A549 (cell line): Measurements from ENCODE around the gene DLG2. TPM values are rescaled to one million over a fixed set of nuclear protein-coding genes. Genes with fewer than 3 reads are reported as not detected.

Experiments used
- ATAC-seq, 2 experiments: fragments of 200-7000 bp in 1 of 2; fragments of >200 bp in 1 of 2; cut with Nextera tagmentation in 1 of 2; cut with Tn5 transposase in 1 of 2; 3 replicates each; pipeline versions ENCODE4 v1.8.0 to v1.9.1; 2018 to 2020; ENCODE audit warnings: mild to moderate bottlenecking in 1 of 2, moderate library complexity in 1 of 2
- CTCF ChIA-PET: fragments of 300-600 bp; sonication (Branson Sonifier 250); formaldehyde crosslinking; extraction: SDS; loops from one replicate; lab custom pipeline; 2021; ENCODE audit warnings: antibody characterized with exemption, inconsistent platforms; lab: Yijun Ruan, JAX
- POLR2A ChIA-PET: fragments of 350-600 bp; formaldehyde crosslinking; extraction: SDS; loops from one replicate; lab custom pipeline; 2021; ENCODE audit warnings: antibody characterized with exemption, inconsistent platforms; lab: Yijun Ruan, JAX
- DNase-seq, 2 experiments: peaks; one replicate each; pipeline versions ENCODE4 v3.0.0 to v3.0.0-alpha.2; 2011 to 2016; ENCODE audit warnings: low read depth in 1 of 2, low spot score in 1 of 2
- FAIRE-seq: peaks from 2 replicates; lab custom pipeline; 2011; peaks lifted over from hg19 to GRCh38; lab: Jason Lieb, UNC
- H3K27ac ChIP-seq, 2 experiments: fragments of >200 bp; sonication (Bioruptor Twin); formaldehyde crosslinking; 3 replicates each; pipeline ENCODE4 v1.5.1; 2016 to 2017
- H3K4me1 ChIP-seq: fragments of >200 bp; sonication (Bioruptor Twin); formaldehyde crosslinking; 3 replicates; pipeline ENCODE4 v1.6.1; 2016
- H3K4me2 ChIP-seq: fragments of >200 bp; sonication (Bioruptor Twin); formaldehyde crosslinking; 3 replicates; pipeline ENCODE4 v1.6.1; 2016
- H3K4me3 ChIP-seq: fragments of >200 bp; sonication (Bioruptor Twin); formaldehyde crosslinking; 3 replicates; pipeline ENCODE4 v1.5.1; 2016
- H3K9me3 ChIP-seq: fragments of >200 bp; sonication (Bioruptor Twin); formaldehyde crosslinking; 3 replicates; pipeline ENCODE4 v1.6.1; 2016
- CHD2 ChIP-seq: fragments of 150-350 bp; IDR thresholded peaks from 2 replicates; pipeline ENCODE4 v1.6.1; 2014; ENCODE audit warnings: low read length; ENCODE audit not compliant: partially characterized antibody
- CHD4 ChIP-seq: fragments of 200-600 bp; sonication (generic); IDR thresholded peaks from 2 replicates; pipeline ENCODE4 v1.6.1; 2016; ENCODE audit warnings: antibody characterized with exemption, mild to moderate bottlenecking, borderline replicate concordance
- CTCF ChIP-seq: fragments of >200 bp; sonication (Bioruptor Twin); formaldehyde crosslinking; IDR thresholded peaks from 3 replicates; pipeline ENCODE4 v1.5.1; 2016
- FOSL2 ChIP-seq, 2 experiments: fragments of 450-650 bp in 1 of 2; fragments of >200 bp in 1 of 2; sonication (Bioruptor Twin) in 1 of 2; formaldehyde crosslinking; IDR thresholded peaks; 2 replicates each; pipeline versions ENCODE4 v1.5.0 to v1.6.1; 2016 to 2020; ENCODE audit warnings: mild to moderate bottlenecking in 1 of 2, moderate library complexity in 1 of 2
- GATA3 ChIP-seq: IDR thresholded peaks from 2 replicates; pipeline ENCODE4 v1.6.1; 2012; ENCODE audit warnings: borderline replicate concordance
- HDAC2 ChIP-seq: fragments of 200-600 bp; sonication (generic); IDR thresholded peaks from 2 replicates; pipeline ENCODE4 v1.6.1; 2016
- HES2 ChIP-seq: fragments of >200 bp; sonication (Bioruptor Twin); formaldehyde crosslinking; IDR thresholded peaks from 2 replicates; pipeline ENCODE4 v1.6.1; 2016
- HEYL ChIP-seq: fragments of 250-450 bp; sonication (Bioruptor Pico); IDR thresholded peaks from 2 replicates; pipeline ENCODE4 v1.8.0; 2021; ENCODE audit warnings: mild to moderate bottlenecking, moderate library complexity
- HOXA7 ChIP-seq: fragments of 250-450 bp; sonication (Bioruptor Pico); IDR thresholded peaks from 2 replicates; pipeline ENCODE4 v1.5.0; 2020; ENCODE audit warnings: mild to moderate bottlenecking, moderate library complexity
- JUNB ChIP-seq: fragments of >200 bp; sonication (Bioruptor Twin); formaldehyde crosslinking; IDR thresholded peaks from 2 replicates; pipeline ENCODE4 v1.6.1; 2016
- KDM1A ChIP-seq: fragments of 200-600 bp; sonication (generic); IDR thresholded peaks from 2 replicates; pipeline ENCODE4 v1.6.1; 2016; ENCODE audit warnings: low read depth, mild to moderate bottlenecking
- MAFK ChIP-seq: fragments of 450-650 bp; IDR thresholded peaks from 2 replicates; pipeline ENCODE4 v1.6.1; 2014; ENCODE audit not compliant: partially characterized antibody
- NFE2L2 ChIP-seq: fragments of 150-350 bp; conservative IDR thresholded peaks from 2 replicates; pipeline ENCODE4 v1.6.1; 2014; ENCODE audit warnings: low read length
- NR3C1 ChIP-seq: fragments of >200 bp; sonication (Bioruptor Twin); formaldehyde crosslinking; IDR thresholded peaks from 3 replicates; pipeline ENCODE4 v1.6.1; 2017
- PHF8 ChIP-seq: fragments of 200-600 bp; sonication (generic); IDR thresholded peaks from 2 replicates; pipeline ENCODE4 v1.6.1; 2016; ENCODE audit warnings: low read depth, mild to moderate bottlenecking, antibody characterized with exemption, moderate library complexity, borderline replicate concordance
- POLR2A ChIP-seq: IDR thresholded peaks from 2 replicates; pipeline ENCODE4 v1.6.1; 2012; ENCODE audit warnings: mild to moderate bottlenecking, low read length
- RARB ChIP-seq: fragments of 250-450 bp; sonication (Bioruptor Pico); IDR thresholded peaks from 2 replicates; pipeline ENCODE4 v1.8.0; 2021; ENCODE audit warnings: mild to moderate bottlenecking, moderate library complexity
- REST ChIP-seq: fragments of 200-600 bp; sonication (generic); IDR thresholded peaks from 2 replicates; pipeline ENCODE4 v1.6.1; 2016; ENCODE audit warnings: antibody characterized with exemption, mild to moderate bottlenecking, moderate library complexity
- RNF2 ChIP-seq: fragments of 200-600 bp; sonication (generic); IDR thresholded peaks from 2 replicates; pipeline ENCODE4 v1.6.1; 2016; ENCODE audit warnings: low read depth, mild to moderate bottlenecking, antibody characterized with exemption, moderate library complexity, borderline replicate concordance
- SREBF2 ChIP-seq: fragments of 450-650 bp; IDR thresholded peaks from 2 replicates; pipeline ENCODE4 v1.6.1; 2014; ENCODE audit warnings: mild to moderate bottlenecking, moderate library complexity
- WGBS: methylation state at CpG from one replicate; pipeline ENCODE4 v1.1.6; 2017; ENCODE audit errors: missing lambda C conversion rate; 5-methylcytosine and 5-hydroxymethylcytosine counted together
- polyA plus RNA-seq, 4 experiments: library from polyadenylated mRNA; depleted of rRNA in 3 of 4; stranded (reverse); fragments of >200 nt; fragmentation: RNase III in 1 of 4; extraction: RNeasy Plus Mini Kit Qiagen cat#74134 plus additional on column Dnase treatment in 1 of 4; gene quantifications; 2 replicates in 3 of 4; 3 replicates in 1 of 4; pipeline ENCODE4 v1.2.3, GENCODE V29; 2011 to 2017

The DLG2 gene
- polyA plus RNA-seq, 2 of the 4 experiments (the other 2 are of a cell fraction), result 0.26 to 0.79 TPM

- TF ChIP-seq HDAC2, result no peak
- no peak for TF ChIP-seq RNF2
- no peak for TF ChIP-seq HEYL
- TF ChIP-seq SREBF2, result no peak
- Histone ChIP-seq H3K9me3 (peaks cover 2% of the 10 kb centered on the region; the same call in 2 of the 3 replicates), H3K4me3 (no peak overlapping the region), H3K27ac (no peak overlapping the region), H3K4me1 (no peaks in the 10 kb centered on the region), H3K4me2 (no peak overlapping the region)
- ATAC-seq (no peak), DNase-seq (no peak), FAIRE-seq (no peak)
- WGBS, result 33% methylated on average over 1 of the region's 1 CpG
- ChIA-PET CTCF (no interaction called here), POLR2A (no interaction called here)
Observed at GRCh38 chr11:85423316-85423715, 203.8 kb downstream of the DLG2 start.

GRCh38 chr11:85414175-85414574, 213.0 kb downstream of the DLG2 start:
- no peaks in the 10 kb centered on the region for H3K9me3 ChIP-seq
- H3K4me1 ChIP-seq, result no peaks in the 10 kb centered on the region
- no peak overlapping the region for H3K4me2 ChIP-seq
- DNase-seq (no peak), FAIRE-seq (no peak), ATAC-seq (no peak)
- ChIA-PET POLR2A (no interaction called here), CTCF (no interaction called here)
- no peak overlapping the region for H3K27ac ChIP-seq
- no peak for TF ChIP-seq POLR2A
- no peak for TF ChIP-seq NR3C1
- TF ChIP-seq HDAC2, result no peak
- no peak for TF ChIP-seq GATA3
- TF ChIP-seq SREBF2, result no peak
- TF ChIP-seq CHD4, result no peak
- TF ChIP-seq HES2, result no peak
- no peak for TF ChIP-seq HEYL
- TF ChIP-seq MAFK, result no peak
- no peak for TF ChIP-seq PHF8
- no peak for TF ChIP-seq NFE2L2
- no peak for TF ChIP-seq FOSL2 (IDR thresholded peaks at IDR 0.05)
- no peak for TF ChIP-seq FOSL2 (CRISPR knock-in tag; IDR thresholded peaks at IDR 0.05)
- no peak for TF ChIP-seq HOXA7 (CRISPR knock-in tag)
- 62% methylated on average over 5 of the region's 5 CpGs for WGBS
- H3K4me3 ChIP-seq, result no peak overlapping the region

- WGBS, result 19% methylated on average over 2 of the region's 2 CpGs
- POLR2A ChIA-PET, result no interaction called here
- Histone ChIP-seq H3K4me3 (no peak overlapping the region), H3K4me1 (no peaks in the 10 kb centered on the region), H3K9me3 (no peaks in the 10 kb centered on the region), H3K4me2 (no peak overlapping the region), H3K27ac (no peak overlapping the region)
- TF ChIP-seq KDM1A (no peak), REST (no peak), HDAC2 (no peak), CHD2 (no peak), RARB (no peak)
- ATAC-seq (no peak), DNase-seq (no peak), FAIRE-seq (no peak)
- CTCF ChIA-PET, result no interaction called here
Observed at GRCh38 chr11:85407648-85408047, 219.5 kb downstream of the DLG2 start.

GRCh38 chr11:85406841-85407240, 220.3 kb downstream of the DLG2 start:
- no peak for ATAC-seq
- no peaks in the 10 kb centered on the region for H3K9me3 ChIP-seq
- no peak for DNase-seq
- POLR2A ChIA-PET, result no interaction called here
- TF ChIP-seq MAFK (no peak), JUNB (no peak), CTCF (no peak)
- TF ChIP-seq, all 56 proteins: peak for 0
- H3K4me1 ChIP-seq, result no peaks in the 10 kb centered on the region
- FAIRE-seq, result no peak
- H3K4me3 ChIP-seq, result no peak overlapping the region
- no peak overlapping the region for H3K27ac ChIP-seq
- H3K4me2 ChIP-seq, result no peak overlapping the region
- WGBS, result 13% methylated on average over 3 of the region's 3 CpGs
- CTCF ChIA-PET, result no interaction called here
